OCI-LY7 (cell line): ENCODE measurements around the gene AOC2. TPM values are rescaled to one million over a fixed set of nuclear protein-coding genes. Genes with fewer than 3 reads are reported as not detected.

Experiments used
- BruUV-seq: library from RNA; stranded (reverse); fragments of 400-500 nt; replicated peaks from 2 replicates; lab custom pipeline; 2021; lab: Mats Ljungman, UMichigan
- CTCF ChIA-PET: fragments of 300-600 bp; sonication (Branson Sonifier 250); formaldehyde crosslinking; loops from one replicate; lab custom pipeline; 2022; ENCODE audit warnings: antibody characterized with exemption; ENCODE audit not compliant: unreplicated experiment; lab: Charles Lee
- POLR2A ChIA-PET: fragments of 300-600 bp; sonication (Branson Sonifier 250); formaldehyde crosslinking; loops from one replicate; lab custom pipeline; 2022; ENCODE audit warnings: antibody characterized with exemption; lab: Charles Lee
- DNase-seq: peaks from one replicate; pipeline ENCODE4 v3.0.0-alpha.2; 2015; ENCODE audit warnings: low spot score
- H2AFZ ChIP-seq: fragments of 200-600 bp; sonication (generic), shearing (Covaris generic); 2 replicates; pipeline ENCODE4 v1.6.1; 2014; ENCODE audit warnings: mild to moderate bottlenecking, antibody characterized with exemption, low read length, moderate library complexity
- H3K27ac ChIP-seq: fragments of 200-600 bp; sonication (generic); 2 replicates; pipeline ENCODE4 v1.5.1; 2014; ENCODE audit warnings: mixed run types, low read depth, mild to moderate bottlenecking, moderate library complexity, low read length, inconsistent platforms; ENCODE audit not compliant: poor library complexity, severe bottlenecking
- H3K36me3 ChIP-seq: fragments of 200-600 bp; sonication (generic); 2 replicates; pipeline ENCODE4 v1.6.1; 2014; ENCODE audit warnings: mild to moderate bottlenecking, antibody characterized with exemption, low read length, moderate library complexity, mixed read lengths; ENCODE audit not compliant: insufficient read depth
- H3K4me1 ChIP-seq: fragments of 200-600 bp; sonication (generic); 2 replicates; pipeline ENCODE4 v1.5.1; 2014; ENCODE audit warnings: mild to moderate bottlenecking, low read length; ENCODE audit not compliant: insufficient read depth, poor library complexity, severe bottlenecking
- H3K4me2 ChIP-seq: fragments of 200-600 bp; sonication (generic); 2 replicates; pipeline ENCODE4 v1.6.1; 2014; ENCODE audit warnings: mild to moderate bottlenecking, low read length
- H3K4me3 ChIP-seq: fragments of 200-600 bp; sonication (generic); 2 replicates; pipeline ENCODE4 v1.5.1; 2014; ENCODE audit warnings: mild to moderate bottlenecking, low read depth, low read length; ENCODE audit not compliant: poor library complexity, severe bottlenecking
- H3K79me2 ChIP-seq: fragments of 200-600 bp; sonication (generic); 2 replicates; pipeline ENCODE4 v1.6.1; 2016; ENCODE audit warnings: low read depth, mild to moderate bottlenecking, low read length, moderate library complexity, mixed read lengths; ENCODE audit not compliant: insufficient read depth
- H3K9me2 ChIP-seq: fragments of 200-600 bp; sonication (generic); 2 replicates; pipeline ENCODE4 v1.6.1; 2016; ENCODE audit warnings: mild to moderate bottlenecking, low read length, mixed read lengths; ENCODE audit not compliant: insufficient read depth
- H3K9me3 ChIP-seq: fragments of 200-600 bp; sonication (generic); 2 replicates; pipeline ENCODE4 v1.6.1; 2014; ENCODE audit warnings: mild to moderate bottlenecking, mixed run types, low read length, mixed read lengths
- H4K20me1 ChIP-seq: fragments of 200-600 bp; sonication (generic); 2 replicates; pipeline ENCODE4 v1.6.1; 2014; ENCODE audit warnings: mild to moderate bottlenecking, antibody characterized with exemption, low read length, moderate library complexity, mixed read lengths; ENCODE audit not compliant: insufficient read depth
- EZH2phosphoT487 ChIP-seq: fragments of 200-600 bp; sonication (generic); IDR thresholded peaks from 2 replicates; pipeline ENCODE4 v1.6.1; 2018; ENCODE audit warnings: low read depth, borderline replicate concordance, mild to moderate bottlenecking, mixed run types, antibody characterized with exemption, low read length, moderate library complexity, mixed read lengths
- intact Hi-C: fragments of 100-400 bp; cut with micrococcal nuclease; formaldehyde crosslinking; loops from one replicate; pipeline ENCODE4 v1.10.0; 2022; ENCODE audit not compliant: unreplicated experiment
- total RNA-seq, 2 experiments: library from RNA; depleted of rRNA in 1 of 2; stranded (reverse); fragments of >200 nt in 1 of 2; shearing (Covaris generic) in 1 of 2; gene quantifications; 2 replicates each; pipeline ENCODE4 v1.2.3, GENCODE V29; 2014 to 2022
- TF ChIP-seq, protein P1 (sequence below): fragments of 200-600 bp; sonication (generic); conservative IDR thresholded peaks from 2 replicates; pipeline ENCODE4 v1.5.1; 2014; ENCODE audit warnings: mild to moderate bottlenecking, antibody characterized with exemption, low read length, moderate library complexity, mixed read lengths

Gene AOC2
- total RNA-seq, 2 experiments from 2014 or later = 3.3 to 5.4 TPM

DNA sequence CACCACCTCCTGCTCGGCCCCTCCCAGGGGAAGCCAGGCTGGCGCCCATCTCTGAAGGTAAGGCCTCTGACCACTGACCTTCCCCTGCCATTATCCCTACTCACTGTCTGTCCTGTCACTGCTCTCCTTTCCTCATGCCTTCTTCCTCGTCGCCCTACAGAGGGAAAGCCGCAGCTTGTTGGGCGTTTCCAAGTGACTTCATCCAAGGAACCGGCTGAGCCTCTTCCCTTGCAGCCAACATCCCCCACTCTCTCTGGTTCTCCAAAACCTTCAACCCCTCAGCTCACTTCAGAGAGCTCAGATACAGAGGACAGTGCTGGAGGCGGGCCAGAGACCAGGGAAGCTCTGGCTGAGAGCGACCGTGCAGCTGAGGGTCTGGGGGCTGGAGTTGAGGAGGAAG, 48.9 kb upstream of the AOC2 start:
- intact Hi-C loops = no loop called here
- Histone ChIP-seq H2AFZ (no peak overlapping the region), H3K36me3 (no peaks in the 10 kb centered on the region), H3K9me2 (no peaks in the 10 kb centered on the region), H3K9me3 (no peaks in the 10 kb centered on the region), H3K4me2 (no peak overlapping the region), H3K4me3 (no peak overlapping the region), H4K20me1 (no peaks in the 10 kb centered on the region), H3K79me2 (no peaks in the 10 kb centered on the region), H3K27ac (no peak overlapping the region), H3K4me1 (no peaks in the 10 kb centered on the region)
- no peak for TF ChIP-seq EZH2phosphoT487
- TF ChIP-seq, protein P1, sequence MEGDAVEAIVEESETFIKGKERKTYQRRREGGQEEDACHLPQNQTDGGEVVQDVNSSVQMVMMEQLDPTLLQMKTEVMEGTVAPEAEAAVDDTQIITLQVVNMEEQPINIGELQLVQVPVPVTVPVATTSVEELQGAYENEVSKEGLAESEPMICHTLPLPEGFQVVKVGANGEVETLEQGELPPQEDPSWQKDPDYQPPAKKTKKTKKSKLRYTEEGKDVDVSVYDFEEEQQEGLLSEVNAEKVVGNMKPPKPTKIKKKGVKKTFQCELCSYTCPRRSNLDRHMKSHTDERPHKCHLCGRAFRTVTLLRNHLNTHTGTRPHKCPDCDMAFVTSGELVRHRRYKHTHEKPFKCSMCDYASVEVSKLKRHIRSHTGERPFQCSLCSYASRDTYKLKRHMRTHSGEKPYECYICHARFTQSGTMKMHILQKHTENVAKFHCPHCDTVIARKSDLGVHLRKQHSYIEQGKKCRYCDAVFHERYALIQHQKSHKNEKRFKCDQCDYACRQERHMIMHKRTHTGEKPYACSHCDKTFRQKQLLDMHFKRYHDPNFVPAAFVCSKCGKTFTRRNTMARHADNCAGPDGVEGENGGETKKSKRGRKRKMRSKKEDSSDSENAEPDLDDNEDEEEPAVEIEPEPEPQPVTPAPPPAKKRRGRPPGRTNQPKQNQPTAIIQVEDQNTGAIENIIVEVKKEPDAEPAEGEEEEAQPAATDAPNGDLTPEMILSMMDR = no peak
- ChIA-PET CTCF (no interaction called here), POLR2A (no interaction called here)
- BruUV-seq = no TSS peak
- DNase-seq = no peak

DNA sequence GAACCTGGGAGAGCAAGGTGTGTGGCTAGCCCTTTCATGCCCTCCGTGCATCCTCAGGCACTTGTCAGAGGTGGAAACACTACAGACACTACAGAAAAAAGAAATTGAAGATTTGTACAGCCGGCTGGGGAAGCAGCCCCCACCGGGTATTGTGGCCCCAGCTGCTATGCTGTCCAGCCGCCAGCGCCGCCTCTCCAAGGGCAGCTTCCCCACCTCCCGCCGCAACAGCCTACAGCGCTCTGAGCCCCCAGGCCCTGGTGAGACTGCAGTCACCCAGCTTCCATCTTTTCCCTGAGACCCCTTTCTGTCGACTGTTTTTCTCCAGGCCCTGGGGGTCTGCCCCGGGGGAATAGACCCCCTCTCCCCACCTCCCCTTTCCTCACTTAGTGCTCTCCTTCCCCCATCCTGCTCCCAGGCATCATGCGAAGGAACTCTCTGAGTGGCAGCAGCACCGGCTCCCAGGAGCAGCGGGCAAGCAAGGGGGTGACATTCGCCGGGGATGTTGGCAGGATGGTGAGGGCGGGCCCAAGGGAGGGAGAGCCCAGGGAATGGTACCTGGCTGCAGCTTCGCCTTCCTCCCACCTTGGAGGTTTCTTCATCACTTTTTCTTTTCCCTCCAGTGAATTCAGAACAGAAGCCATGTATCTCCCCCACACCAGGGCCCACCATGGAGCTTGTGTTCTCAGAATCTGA, 48.2 kb upstream of the AOC2 start:
- no TSS peak for BruUV-seq
- H3K27ac ChIP-seq = no peak overlapping the region
- no peak overlapping the region for H3K4me3 ChIP-seq
- no peaks in the 10 kb centered on the region for H3K9me3 ChIP-seq
- H4K20me1 ChIP-seq = no peaks in the 10 kb centered on the region
- H3K36me3 ChIP-seq = no peaks in the 10 kb centered on the region
- H3K9me2 ChIP-seq = no peaks in the 10 kb centered on the region
- no peaks in the 10 kb centered on the region for H3K4me1 ChIP-seq
- POLR2A ChIA-PET = interaction anchor here (0.5 kb wide), 1 partner anchor 61 kb away, joined by 3 read pairs; no protein-coding TSS in a partner anchor
- no peak for TF ChIP-seq EZH2phosphoT487
- TF ChIP-seq, protein P1 = no peak
- intact Hi-C loops = no loop called here
- DNase-seq = no peak
- CTCF ChIA-PET = no interaction called here
- H2AFZ ChIP-seq = no peak overlapping the region
- H3K79me2 ChIP-seq = no peaks in the 10 kb centered on the region
- no peak overlapping the region for H3K4me2 ChIP-seq
